GM12878 (cell line): Measurements from ENCODE around the gene ATP6V0A1. TPM values are rescaled to one million over a fixed set of nuclear protein-coding genes. Genes with fewer than 3 reads are reported as not detected.

Experiments
- ATAC-seq: fragments of 200-7000 bp; cut with Tn5 transposase; 3 replicates; pipeline ENCODE4 v1.9.1; 2020; ENCODE audit warnings: mild to moderate bottlenecking, moderate library complexity
- BruUV-seq: library from RNA; stranded (reverse); fragments of 400-500 nt; replicated peaks from 2 replicates; lab custom pipeline; 2021; lab: Mats Ljungman, UMichigan
- CTCF ChIA-PET: fragments of 300-600 bp; sonication (Branson Sonifier 250); formaldehyde crosslinking; extraction: SDS; loops from one replicate; lab custom pipeline; 2021; ENCODE audit warnings: inconsistent platforms; lab: Yijun Ruan, JAX
- POLR2A ChIA-PET: fragments of 350-600 bp; formaldehyde crosslinking; extraction: SDS; loops from one replicate; lab custom pipeline; 2021; ENCODE audit warnings: inconsistent platforms; lab: Charles Lee
- RAD21 ChIA-PET: fragments of 300-600 bp; sonication (Branson Sonifier 250); formaldehyde crosslinking; loops from one replicate; lab custom pipeline; 2023; ENCODE audit warnings: antibody characterized with exemption; ENCODE audit not compliant: unreplicated experiment; lab: Charles Lee
- SMC1A ChIA-PET: fragments of 300-600 bp; sonication (Branson Sonifier 250); formaldehyde crosslinking; loops from one replicate; lab custom pipeline; 2023; ENCODE audit not compliant: unreplicated experiment, uncharacterized antibody; lab: Charles Lee
- DNase-seq: peaks from one replicate; pipeline ENCODE4 v3.0.0-alpha.2; 2011; ENCODE audit warnings: low read depth, low spot score
- FAIRE-seq: peaks from 3 replicates; lab custom pipeline; 2011; peaks lifted over from hg19 to GRCh38; lab: Jason Lieb, UNC
- H2AFZ ChIP-seq: 2 replicates; pipeline ENCODE4 v1.6.0; 2011; ENCODE audit warnings: low read depth, low read length, control low read depth; ENCODE audit not compliant: control insufficient read depth
- H3K27ac ChIP-seq: 2 replicates; pipeline ENCODE4 v1.5.1; 2011; ENCODE audit warnings: control low read depth; ENCODE audit not compliant: control insufficient read depth, insufficient read depth
- H3K27me3 ChIP-seq, 2 experiments: replicated peaks in 1 of 2; 2 replicates each; pipeline versions ENCODE4 v1.6.0 to v1.6.1; 2011; ENCODE audit warnings: low read length in 1 of 2; ENCODE audit not compliant: control insufficient read depth in 2 of 2, insufficient read depth in 2 of 2
- H3K36me3 ChIP-seq, 2 experiments: 2 replicates each; pipeline ENCODE4 v1.5.1; 2011; ENCODE audit warnings: low read length in 1 of 2; ENCODE audit not compliant: control insufficient read depth in 2 of 2, insufficient read depth in 2 of 2
- H3K4me1 ChIP-seq: 2 replicates; pipeline ENCODE4 v1.6.1; 2011; ENCODE audit warnings: mild to moderate bottlenecking, low read length, moderate library complexity, mixed read lengths; ENCODE audit not compliant: control insufficient read depth, insufficient read depth
- H3K4me2 ChIP-seq: 2 replicates; pipeline ENCODE4 v1.6.0; 2011; ENCODE audit warnings: control low read depth; ENCODE audit not compliant: control insufficient read depth, insufficient read depth
- H3K4me3 ChIP-seq: fragments of 200-600 bp; sonication (generic); 2 replicates; pipeline ENCODE4 v1.5.1; 2016
- H3K79me2 ChIP-seq: 2 replicates; pipeline ENCODE4 v1.6.0; 2011; ENCODE audit warnings: low read length; ENCODE audit not compliant: control insufficient read depth, insufficient read depth
- H3K9ac ChIP-seq: 2 replicates; pipeline ENCODE4 v1.8.0; 2011; ENCODE audit warnings: low read length, control low read depth, mixed read lengths; ENCODE audit not compliant: control insufficient read depth, insufficient read depth
- H3K9me3 ChIP-seq: replicated peaks from 3 replicates; pipeline ENCODE4 v1.5.1; 2011; ENCODE audit warnings: mild to moderate bottlenecking, low read length; ENCODE audit not compliant: control insufficient read depth, insufficient read depth
- H4K20me1 ChIP-seq: 2 replicates; pipeline ENCODE4 v1.6.0; 2011; ENCODE audit not compliant: control insufficient read depth, insufficient read depth
- BCLAF1 ChIP-seq: fragments of 450-650 bp; IDR thresholded peaks from 2 replicates; pipeline ENCODE4 v1.6.1; 2017; ENCODE audit warnings: antibody characterized with exemption, mild to moderate bottlenecking, moderate library complexity
- ETV6 ChIP-seq, 2 experiments: fragments of 450-650 bp in 1 of 2; IDR thresholded peaks in 1 of 2; conservative IDR thresholded peaks in 1 of 2; 2 replicates each; pipeline ENCODE4 v1.6.1; 2014; ENCODE audit warnings: antibody characterized with exemption in 1 of 2, borderline replicate concordance in 1 of 2, low read depth in 1 of 2, mild to moderate bottlenecking in 1 of 2, moderate library complexity in 1 of 2
- NBN ChIP-seq: fragments of 450-650 bp; IDR thresholded peaks from 2 replicates; pipeline ENCODE4 v1.6.1; 2016
- NR2F1 ChIP-seq: fragments of 450-650 bp; conservative IDR thresholded peaks from 2 replicates; pipeline ENCODE4 v1.6.1; 2017; ENCODE audit warnings: mild to moderate bottlenecking
- PAX5 ChIP-seq: IDR thresholded peaks from 2 replicates; pipeline ENCODE4 v1.6.1; 2011; ENCODE audit warnings: low read depth, low read length, borderline replicate concordance
- RUNX3 ChIP-seq: IDR thresholded peaks from 2 replicates; pipeline ENCODE4 v1.6.1; 2012; ENCODE audit warnings: low read length, inconsistent platforms
- SMAD1 ChIP-seq: fragments of 450-650 bp; IDR thresholded peaks from 2 replicates; pipeline ENCODE4 v1.6.1; 2018; ENCODE audit warnings: mild to moderate bottlenecking, low read depth; ENCODE audit not compliant: partially characterized antibody
- SMAD5 ChIP-seq: IDR thresholded peaks from 2 replicates; pipeline ENCODE4 v1.6.1; 2016; ENCODE audit warnings: antibody characterized with exemption, low read depth
- SP1 ChIP-seq: IDR thresholded peaks from one replicate; pipeline ENCODE4 v1.6.1; 2011; ENCODE audit warnings: low read depth, low read length
- WGBS: methylation state at CpG from one replicate; pipeline ENCODE4 v1.1.6; 2016; ENCODE audit warnings: low lambda C conversion rate; ENCODE audit not compliant: insufficient replicate concordance, insufficient coverage; ENCODE audit errors: missing lambda C conversion rate; 5-methylcytosine and 5-hydroxymethylcytosine counted together
- in situ Hi-C: fragments of 300-500 bp; cut with MboI; formaldehyde crosslinking; loops from 9 replicates; pipeline ENCODE4 v1.14.3; 2018; ENCODE audit warnings: mixed read lengths
- intact Hi-C: fragments of 100-400 bp; cut with micrococcal nuclease; formaldehyde crosslinking; loops from one replicate; pipeline ENCODE4 v1.14.2; 2022; ENCODE audit not compliant: unreplicated experiment
- polyA plus RNA-seq, 11 experiments: library from polyadenylated mRNA; depleted of rRNA in 4 of 11; unstranded in 6 of 11; stranded (reverse) in 5 of 11; fragments of >200 nt; fragmentation: Nextera tagmentation in 4 of 11; fragmentation: Illumina TruSeq in 1 of 11; extraction: Ambion mirVana in 4 of 11; extraction: Trizol in 1 of 11; gene quantifications; 1 replicate in 1 of 11; 2 replicates in 10 of 11; pipeline versions ENCODE4 v1.2.1 to v1.2.3, GENCODE V29; 2011 to 2016; ENCODE audit warnings: inconsistent platforms in 2 of 11, missing spikeins in 2 of 11, low read depth in 1 of 11
- total RNA-seq, 4 experiments: library from RNA; depleted of rRNA in 3 of 4; stranded (reverse); fragments of >200 nt in 3 of 4; fragmentation: Illumina TruSeq in 1 of 4; extraction: Trizol in 1 of 4; gene quantifications; 2 replicates each; pipeline versions ENCODE4 v1.2.1 to v1.2.3, GENCODE V29; 2013 to 2021

ATP6V0A1 gene
- total and polyA plus RNA-seq, 10 of the 15 experiments (the other 5 are each of a cell fraction or from before 2014, with no cell fraction given), result 3.0 to 76.6 (median 30.9) TPM

DNA sequence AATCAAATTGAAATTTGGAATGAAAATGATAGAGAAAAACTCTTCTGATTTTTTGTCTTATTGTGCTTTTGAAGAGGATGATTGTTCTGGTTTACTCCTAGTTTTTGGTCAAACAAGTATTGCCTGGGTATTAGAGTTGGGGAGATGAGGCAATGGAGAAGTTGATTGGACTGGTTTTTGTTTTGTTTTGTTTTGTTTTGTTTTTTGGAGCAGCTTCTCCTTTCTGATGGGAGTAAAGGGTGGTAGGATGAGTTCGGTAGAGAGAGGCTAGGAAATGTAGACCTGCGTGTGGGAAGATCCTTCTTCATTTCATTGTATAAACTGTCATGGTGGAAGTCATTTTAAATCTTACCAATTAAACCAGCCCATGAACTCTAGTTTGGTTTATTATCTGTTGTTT lies 17.7 kb downstream of the ATP6V0A1 start:
- CTCF ChIA-PET, result interaction anchor here (0.7 kb wide), 1 partner anchor 48 kb away, joined by 4 read pairs; no protein-coding TSS in a partner anchor
- H3K36me3 ChIP-seq, result peaks cover 4 to 30% of the 10 kb centered on the region in 2 experiments
- TF ChIP-seq BCLAF1 (no peak), ETV6 (conservative IDR thresholded peaks at IDR 0.05 in 1 of 2, IDR thresholded peaks at IDR 0.05 in 1 of 2; ENCODE audit: borderline replicate concordance in 1 of 2, low read depth in 1 of 2) (no peak), SMAD1 (no peak), SP1 (no peak), RUNX3 (no peak), NR2F1 (no peak), SMAD5 (no peak), PAX5 (no peak), NBN (no peak)
- TF ChIP-seq, all 136 proteins: peak for 0
- ChIA-PET RAD21 (interaction anchor here (1.4 to 1.6 kb wide), 2 partner anchors 18 to 39 kb away, joined by 3 read pairs; no protein-coding TSS in a partner anchor), SMC1A (interaction anchor here (1.0 to 2.4 kb wide), 4 partner anchors 8 to 40 kb away, joined by 3 to 8 read pairs (median 6); no protein-coding TSS in a partner anchor), POLR2A (interaction anchor here (0.5 to 1.6 kb wide), 3 partner anchors 20 to 316 kb away, joined by 4 to 5 read pairs (median 5); no protein-coding TSS in a partner anchor)
- Histone ChIP-seq H4K20me1 (no peaks in the 10 kb centered on the region), H3K27ac (no peak overlapping the region), H3K4me3 (no peak overlapping the region), H3K9me3 (no peaks in the 10 kb centered on the region; the same call in 2 of the 3 replicates), H3K27me3 (no peaks in the 10 kb centered on the region), H3K9ac (no peak overlapping the region), H3K4me2 (no peak overlapping the region), H3K79me2 (no peaks in the 10 kb centered on the region), H2AFZ (no peak overlapping the region), H3K4me1 (peaks cover 11% of the 10 kb centered on the region; the same call in 1 of the 2 replicates)
- no peak for DNase-seq
- no TSS peak for BruUV-seq
- intact Hi-C loops, result no loop called here
- no peak for ATAC-seq
- 100% methylated on average over 2 of the region's 2 CpGs for WGBS
- in situ Hi-C loops, result no loop called here
- FAIRE-seq, result no peak
